GM12801 (cell line): ENCODE data around the gene PSMA3.

Source experiments
- TF ChIP-seq, protein P1 (sequence below): IDR thresholded peaks from one replicate; pipeline ENCODE4 v1.5.1; 2011; ENCODE audit warnings: control low read depth; ENCODE audit not compliant: insufficient read length; ENCODE audit errors: extremely low read depth

PSMA3 gene

DNA sequence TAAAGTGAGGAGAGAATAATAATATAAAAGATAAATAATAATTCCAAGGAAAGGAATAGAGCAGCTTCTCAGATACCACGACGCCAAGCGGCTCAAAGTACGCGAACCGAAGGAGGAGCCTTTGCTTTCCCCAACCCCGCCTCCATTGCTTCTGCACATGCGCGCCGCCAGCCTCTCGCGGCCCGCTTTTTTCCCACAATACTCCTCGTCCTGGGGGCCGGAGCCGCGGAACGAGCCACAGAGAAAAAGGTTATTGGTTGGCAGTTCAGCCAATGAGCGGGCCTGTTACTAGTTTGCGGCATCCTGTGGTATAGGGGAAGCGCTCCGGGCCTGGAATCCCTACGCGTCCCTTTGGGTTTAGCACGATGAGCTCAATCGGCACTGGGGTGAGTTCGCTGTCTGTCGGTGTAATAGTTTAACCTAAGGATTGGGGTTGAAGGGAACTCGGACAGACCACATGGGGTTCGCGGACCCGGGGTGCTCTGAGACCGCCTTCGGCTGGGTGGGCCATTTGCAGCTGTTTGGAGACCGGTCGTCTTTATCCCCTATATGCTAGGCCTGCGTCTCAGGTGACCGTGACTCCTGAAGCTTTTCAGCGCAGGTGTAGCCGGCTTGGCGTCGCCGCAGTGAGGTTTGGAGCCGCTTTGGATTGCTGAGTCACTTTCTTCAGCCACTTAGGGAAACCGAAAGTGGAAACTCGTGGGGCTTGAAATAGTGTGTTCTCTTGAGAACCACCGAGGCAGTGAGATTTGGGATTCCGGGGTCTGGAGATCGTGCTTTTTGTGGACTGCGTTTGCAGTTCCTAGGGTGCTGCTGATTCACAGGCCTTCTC lies at the start of gene PSMA3:
TSS of gene PSMA3 (plus strand) at position 288 of the 832 bp plus-strand sequence. CDS start at position 366, 78 bp downstream.
- TF ChIP-seq, protein P1, sequence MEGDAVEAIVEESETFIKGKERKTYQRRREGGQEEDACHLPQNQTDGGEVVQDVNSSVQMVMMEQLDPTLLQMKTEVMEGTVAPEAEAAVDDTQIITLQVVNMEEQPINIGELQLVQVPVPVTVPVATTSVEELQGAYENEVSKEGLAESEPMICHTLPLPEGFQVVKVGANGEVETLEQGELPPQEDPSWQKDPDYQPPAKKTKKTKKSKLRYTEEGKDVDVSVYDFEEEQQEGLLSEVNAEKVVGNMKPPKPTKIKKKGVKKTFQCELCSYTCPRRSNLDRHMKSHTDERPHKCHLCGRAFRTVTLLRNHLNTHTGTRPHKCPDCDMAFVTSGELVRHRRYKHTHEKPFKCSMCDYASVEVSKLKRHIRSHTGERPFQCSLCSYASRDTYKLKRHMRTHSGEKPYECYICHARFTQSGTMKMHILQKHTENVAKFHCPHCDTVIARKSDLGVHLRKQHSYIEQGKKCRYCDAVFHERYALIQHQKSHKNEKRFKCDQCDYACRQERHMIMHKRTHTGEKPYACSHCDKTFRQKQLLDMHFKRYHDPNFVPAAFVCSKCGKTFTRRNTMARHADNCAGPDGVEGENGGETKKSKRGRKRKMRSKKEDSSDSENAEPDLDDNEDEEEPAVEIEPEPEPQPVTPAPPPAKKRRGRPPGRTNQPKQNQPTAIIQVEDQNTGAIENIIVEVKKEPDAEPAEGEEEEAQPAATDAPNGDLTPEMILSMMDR: no peak

DNA sequence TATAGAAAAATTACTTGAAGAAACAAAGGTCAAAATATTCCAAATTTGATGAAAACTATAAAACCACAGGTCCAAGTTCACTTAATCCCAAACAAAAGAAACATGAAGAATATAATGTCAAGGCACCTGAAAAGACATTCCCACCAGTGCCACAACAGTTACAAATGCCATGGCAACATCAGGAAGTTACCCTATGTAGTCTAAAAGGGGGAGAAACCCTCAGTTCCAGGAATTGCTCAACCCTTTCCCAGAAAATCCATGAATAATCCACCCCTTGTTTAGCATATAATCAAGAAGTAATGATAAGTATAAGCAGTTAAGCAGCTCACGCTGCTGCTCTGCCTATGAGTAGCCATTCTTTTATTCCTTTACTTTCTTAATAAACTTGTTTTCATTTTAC lies 48.4 kb upstream of the PSMA3 start:
- TF ChIP-seq, protein P1: no peak

DNA sequence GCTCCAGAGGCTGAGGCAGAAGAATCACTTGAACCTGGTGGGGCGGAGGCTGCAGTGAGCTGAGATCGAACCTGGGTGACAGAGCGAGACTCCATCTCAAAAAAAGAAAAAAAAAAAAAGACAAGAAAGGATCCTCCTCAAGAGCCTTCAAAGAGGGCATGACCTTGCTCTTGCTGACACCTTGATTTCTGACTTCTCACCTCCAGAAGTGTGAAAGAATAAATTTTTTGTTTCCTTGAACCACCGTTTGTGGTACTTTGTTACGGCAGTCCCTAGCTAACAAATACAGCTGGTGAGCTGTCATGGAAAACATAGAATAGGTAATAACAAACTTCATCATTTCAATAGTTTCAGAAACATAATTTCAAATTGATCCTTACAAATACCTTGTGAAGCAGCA lies 46.6 kb upstream of the PSMA3 start:
- TF ChIP-seq, protein P1: no peak

DNA sequence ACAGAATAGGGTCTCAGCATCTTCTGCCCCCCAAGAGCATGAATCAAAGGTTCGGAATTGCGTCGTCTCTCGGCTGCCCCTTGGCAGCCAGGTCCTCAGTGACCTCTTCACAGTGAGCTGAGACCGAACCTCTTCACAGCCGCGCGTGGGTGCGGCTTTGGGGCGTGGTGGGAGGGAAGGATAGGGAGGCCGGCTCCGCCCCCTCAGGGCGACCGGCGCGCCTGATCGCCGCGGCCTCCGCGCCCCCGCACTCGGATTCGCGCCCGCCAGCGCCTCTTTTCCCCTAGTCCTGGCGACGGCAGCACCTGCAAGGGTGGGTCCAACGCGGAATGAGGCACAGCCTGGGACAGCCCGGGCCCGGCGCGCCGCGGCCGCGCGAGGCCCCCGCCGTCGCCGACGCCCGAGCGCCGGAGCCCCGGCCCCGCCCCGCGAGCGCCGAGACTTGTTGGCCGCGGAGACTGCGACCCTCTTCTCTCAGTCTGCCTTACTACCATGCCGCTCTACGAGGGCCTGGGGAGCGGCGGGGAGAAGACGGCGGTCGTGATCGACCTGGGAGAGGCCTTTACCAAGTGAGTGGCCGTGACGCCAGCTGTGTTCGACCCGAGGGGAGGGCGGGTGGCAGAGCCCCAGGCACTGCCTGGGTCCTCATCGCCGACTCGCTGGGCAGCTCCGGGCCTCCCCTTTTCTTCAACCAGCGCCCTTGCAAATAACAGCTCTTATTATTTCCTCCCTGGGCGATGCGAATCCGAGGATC lies 44.7 kb upstream of the PSMA3 start, which contains the start of gene ACTR10:
TSS of gene ACTR10 (plus strand) at position 424 of the 754 bp plus-strand sequence. CDS start at position 493, 69 bp downstream.
- TF ChIP-seq, protein P1: no peak

DNA sequence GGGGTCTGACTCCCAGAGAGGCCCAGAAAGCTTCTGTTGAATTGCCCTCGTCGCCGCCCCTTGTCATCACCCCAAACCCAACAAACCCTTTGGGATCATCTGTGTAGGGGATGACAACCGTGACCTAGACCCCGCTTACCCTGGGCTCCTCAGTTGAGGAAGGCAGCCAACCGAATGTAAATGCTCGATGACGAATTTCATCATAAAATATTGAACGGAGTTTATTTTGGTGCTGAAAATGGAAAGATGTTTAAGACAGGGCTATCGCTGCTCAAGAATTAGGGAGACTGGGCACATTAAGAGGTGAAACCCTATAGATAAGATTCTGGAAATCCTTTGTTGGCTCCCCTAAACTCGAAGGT lies 44.2 kb upstream of the PSMA3 start:
- TF ChIP-seq, protein P1: no peak

DNA sequence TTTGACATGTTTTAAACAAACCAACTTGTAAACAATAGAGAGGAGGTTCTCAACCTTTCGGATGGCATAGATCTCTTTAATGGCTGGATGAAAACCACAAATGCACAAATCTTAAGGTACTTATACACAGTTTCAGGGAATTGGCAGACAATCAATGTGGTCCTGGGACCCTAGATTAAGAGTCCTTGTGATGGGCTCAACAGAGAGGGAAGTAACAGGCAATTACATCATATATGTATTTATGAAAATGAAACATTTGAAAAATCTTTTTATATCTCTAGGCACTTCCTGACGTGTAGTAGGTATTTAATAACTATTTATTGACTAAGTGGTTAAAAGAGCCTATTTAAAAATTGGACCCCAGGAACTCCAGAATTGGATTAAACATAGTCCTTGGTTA lies 43.8 kb upstream of the PSMA3 start:
- TF ChIP-seq, protein P1: no peak

DNA sequence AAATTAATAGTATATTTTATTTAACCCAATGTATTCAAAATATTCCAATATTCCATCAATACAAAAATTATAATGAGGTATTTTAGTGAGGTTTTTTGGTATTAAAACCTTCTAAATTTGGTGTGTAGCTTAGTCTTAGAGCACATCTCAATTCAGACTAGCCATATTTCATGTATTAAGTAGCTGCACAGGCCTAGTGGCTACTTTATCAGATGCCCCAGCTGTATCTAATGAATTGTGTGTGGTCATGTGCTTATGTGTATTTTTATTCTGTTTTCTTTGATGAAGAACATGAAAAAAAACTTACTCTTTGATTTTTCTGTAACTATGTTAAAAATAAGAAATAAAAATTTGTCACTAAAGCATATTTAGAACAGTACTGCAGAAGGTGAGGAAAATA lies 31.5 kb upstream of the PSMA3 start:
- TF ChIP-seq, protein P1: no peak
